SK-N-MC (cell line): ENCODE results near the gene CAVIN3.

Experiments used
- EZH2 ChIP-seq: fragments of 200-600 bp; sonication (generic); IDR thresholded peaks from one replicate; pipeline ENCODE4 v1.6.1; 2017; ENCODE audit warnings: antibody characterized with exemption
- POLR2AphosphoS5 ChIP-seq: IDR thresholded peaks from 2 replicates; pipeline ENCODE4 v1.6.1; 2012; ENCODE audit warnings: mild to moderate bottlenecking, low read depth, low read length, borderline replicate concordance

DNA sequence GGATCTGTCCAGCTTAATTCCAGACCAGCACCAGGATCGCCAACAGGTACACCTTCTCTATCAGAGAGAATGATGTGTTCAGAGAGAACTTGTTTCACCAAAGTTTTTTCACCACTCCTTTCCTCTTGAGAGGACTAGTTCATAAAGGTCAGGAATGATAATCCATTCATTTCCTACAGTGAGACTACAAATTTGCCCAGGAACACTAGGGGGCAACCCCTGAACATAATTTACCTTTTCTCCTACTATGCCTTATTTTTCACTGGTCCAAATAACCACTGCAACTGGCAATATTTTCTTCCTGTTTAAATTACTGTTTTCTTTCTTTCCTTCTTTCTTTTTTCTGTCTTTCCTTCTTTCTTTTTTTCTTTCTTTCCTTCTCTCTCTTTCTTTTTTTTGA, 22.5 kb downstream of the CAVIN3 start:
- TF ChIP-seq EZH2 (no peak), POLR2AphosphoS5 (no peak)
